Kidney (tissue), 14 donors: Measurements from ENCODE around the gene NOSIP. TPM values are rescaled to one million over a fixed set of nuclear protein-coding genes. Genes with fewer than 3 reads are reported as not detected.

Source experiments
- DNase-seq, 5 donors: peaks; one replicate each; pipeline ENCODE4 v3.0.0-alpha.2; 2013 to 2020
- FAIRE-seq: peaks from 2 replicates; lab custom pipeline; 2012; peaks lifted over from hg19 to GRCh38; lab: Jason Lieb, UNC
- H3K27ac ChIP-seq, 2 donors: one replicate each; pipeline ENCODE4 v1.7.0; 2013; ENCODE audit warnings: low read depth in 2 of 2, low read length in 2 of 2, inconsistent platforms in 1 of 2
- H3K27me3 ChIP-seq: one replicate; pipeline ENCODE4 v1.7.1; 2013; ENCODE audit warnings: low read length, inconsistent platforms; ENCODE audit not compliant: control insufficient read depth, insufficient read depth
- H3K36me3 ChIP-seq, 3 donors: one replicate each; pipeline versions ENCODE4 v1.7.0 to v1.7.1; 2013; ENCODE audit warnings: low read length in 3 of 3, control low read depth in 1 of 3, inconsistent platforms in 1 of 3; ENCODE audit not compliant: insufficient read depth in 3 of 3, control insufficient read depth in 2 of 3
- H3K4me1 ChIP-seq, 3 donors: one replicate each; pipeline versions ENCODE4 v1.7.0 to v1.7.1; 2013; ENCODE audit warnings: low read length in 3 of 3, inconsistent platforms in 1 of 3, low read depth in 1 of 3; ENCODE audit not compliant: control insufficient read depth in 2 of 3, insufficient read depth in 2 of 3
- H3K4me3 ChIP-seq, 3 donors: one replicate each; pipeline versions ENCODE4 v1.7.0 to v1.8.1; 2013; ENCODE audit warnings: low read length in 3 of 3, control low read depth in 1 of 3, inconsistent platforms in 1 of 3
- H3K9ac ChIP-seq, 3 donors: one replicate each; pipeline versions ENCODE4 v1.7.0 to v1.7.1; 2013; ENCODE audit warnings: low read length in 3 of 3, control low read depth in 1 of 3, inconsistent platforms in 1 of 3
- H3K9me3 ChIP-seq, 3 donors: one replicate each; pipeline versions ENCODE4 v1.7.0 to v1.7.1; 2013; ENCODE audit warnings: low read length in 3 of 3, control low read depth in 1 of 3, inconsistent platforms in 1 of 3; ENCODE audit not compliant: control insufficient read depth in 2 of 3, insufficient read depth in 1 of 3
- CTCF ChIP-seq: IDR thresholded peaks from 3 replicates; pipeline ENCODE4 v1.5.1; 2012; ENCODE audit warnings: mild to moderate bottlenecking, moderate library complexity, borderline replicate concordance; ENCODE audit not compliant: insufficient read depth; ENCODE audit errors: extremely low read depth
- intact Hi-C: fragments of 100-400 bp; cut with DNase I; formaldehyde crosslinking; loops from one replicate; pipeline ENCODE4 v1.11.1; 2022
- polyA plus RNA-seq: library from polyadenylated mRNA; stranded (reverse); fragments of 350-450 nt; fragmentation: Illumina TruSeq; extraction: RNeasy Lipid Tissue Mini Kit (QIAGEN cat#74804); gene quantifications from one replicate; pipeline ENCODE4 v1.2.3, GENCODE V29; 2014; ENCODE audit warnings: low read depth, low replicate concordance; ENCODE audit not compliant: insufficient read depth
- total RNA-seq: library from RNA; stranded (reverse); fragmentation: NEBNext Ultra II Directional; extraction: Animal tissue kit (Norgen Biotek cat#: 25700); gene quantifications from one replicate; pipeline ENCODE4 v1.2.1, GENCODE V29; 2021
- donor health status: control.
- donor health status: control.
- donor health status: control.
- donor health status: control.
- donor health status: control.
- donor health status: DM: yes; HTN: yes; CAD: no.
- donor health status: Normal renal cell carcinoma (clear cell type).

NOSIP gene
- total and polyA plus RNA-seq, 2 donors from 2014 or later, result 52.8 to 122 TPM

GRCh38 chr19:49601482-49602038 is 21.2 kb upstream of the NOSIP start:
- Histone ChIP-seq H3K4me3 (no peak overlapping the region), H3K27me3 (no peaks in the 10 kb centered on the region), H3K9ac (no peak overlapping the region), H3K4me1 (no peaks in the 10 kb centered on the region), H3K9me3 (no peaks in the 10 kb centered on the region), H3K36me3 (peaks cover 5 to 26% (median 9%) of the 10 kb centered on the region in 3 donors), H3K27ac (no peak overlapping the region)
- FAIRE-seq, result no peak
- DNase-seq, result no peak
- no peak for TF ChIP-seq CTCF
- intact Hi-C loops, result no loop called here

GRCh38 chr19:49599378-49600295 is 19.3 kb upstream of the NOSIP start:
- TF ChIP-seq CTCF, result no peak
- Histone ChIP-seq H3K9me3 (no peaks in the 10 kb centered on the region), H3K4me3 (no peak overlapping the region), H3K4me1 (no peaks in the 10 kb centered on the region), H3K36me3 (peaks cover 5 to 26% (median 9%) of the 10 kb centered on the region in 3 donors), H3K27me3 (no peaks in the 10 kb centered on the region), H3K27ac (no peak overlapping the region), H3K9ac (no peak overlapping the region)
- FAIRE-seq (no peak), DNase-seq (no peak)
- intact Hi-C loops, result no loop called here

- Histone ChIP-seq H3K4me3 (no peak overlapping the region), H3K4me1 (peaks cover 0 to 6% (median 0%) of the 10 kb centered on the region in 3 donors), H3K27me3 (no peaks in the 10 kb centered on the region), H3K9ac (no peak overlapping the region), H3K9me3 (no peaks in the 10 kb centered on the region), H3K36me3 (peaks cover 5 to 30% (median 5%) of the 10 kb centered on the region in 3 donors), H3K27ac (no peak overlapping the region)
- DNase-seq (no peak), FAIRE-seq (no peak)
- intact Hi-C loops, result no loop called here
- TF ChIP-seq CTCF, result no peak
These were observed 17.3 kb upstream of the NOSIP start for GRCh38 chr19:49597703-49597974.
